Measurements from ENCODE around the gene SLC7A4. TPM values are rescaled to one million over a fixed set of nuclear protein-coding genes. Genes with fewer than 3 reads are reported as not detected.

Gene SLC7A4
- total RNA-seq (under 1 TPM in 3 of 4 donors, not detected in 1; 0.16 to 0.71 (median 0.41) TPM), polyA plus RNA-seq (1 to 10 TPM in 2 of 3 donors, under 1 TPM in 1; 0.46 to 2.6 (median 1.2) TPM)

DNA sequence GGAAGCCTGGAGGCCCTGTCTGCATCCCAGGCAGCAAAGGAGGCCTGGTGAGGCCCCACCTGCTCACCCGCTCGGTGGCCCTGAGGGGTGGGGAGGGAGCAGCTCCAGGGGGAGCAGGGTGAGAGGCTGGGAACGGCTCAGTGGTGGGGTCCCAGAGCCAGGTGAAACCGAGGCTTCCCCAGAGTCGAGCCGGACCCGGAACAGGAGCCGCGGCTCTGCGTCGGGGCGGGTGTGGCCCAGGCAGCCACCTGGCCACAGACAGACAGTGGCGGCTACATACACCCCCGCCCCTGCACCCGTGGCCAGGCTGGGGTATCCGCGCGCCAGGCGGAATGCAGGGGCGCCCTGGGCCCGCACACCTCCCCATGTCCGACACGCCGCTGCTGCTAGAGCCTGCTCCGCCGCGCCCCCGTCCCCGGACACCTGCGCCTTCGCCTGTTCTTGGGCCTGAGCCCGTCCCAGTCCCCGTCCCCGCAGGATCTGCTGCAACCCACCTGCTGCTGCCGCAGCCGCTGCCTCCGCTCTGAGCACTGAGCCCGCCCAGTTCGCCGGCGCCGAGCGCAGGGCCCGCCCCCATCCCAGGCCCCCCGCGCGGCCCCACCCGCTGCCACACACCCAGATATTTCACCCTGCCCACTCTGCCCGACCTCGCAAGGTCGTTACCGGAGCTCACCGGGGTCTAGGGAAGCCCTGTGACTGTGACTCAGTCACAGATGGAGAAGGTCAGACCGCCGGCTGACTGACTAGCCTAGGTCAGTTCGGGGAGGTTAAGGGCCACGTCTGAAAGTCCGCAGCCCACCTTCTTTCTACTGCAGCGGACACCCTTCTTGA, at the start of gene SLC7A4:
SLC7A4 (minus strand) TSS at position 525 of the 831 bp plus-strand sequence. CDS start 749 bp downstream, outside the sequence.
- DNase-seq: no peak
- Histone ChIP-seq H3K27me3 (peaks cover 4 to 41% (median 31%) of the 10 kb centered on the region in 3 donors), H3K27ac (no peak within 1 kb of the TSS)

DNA sequence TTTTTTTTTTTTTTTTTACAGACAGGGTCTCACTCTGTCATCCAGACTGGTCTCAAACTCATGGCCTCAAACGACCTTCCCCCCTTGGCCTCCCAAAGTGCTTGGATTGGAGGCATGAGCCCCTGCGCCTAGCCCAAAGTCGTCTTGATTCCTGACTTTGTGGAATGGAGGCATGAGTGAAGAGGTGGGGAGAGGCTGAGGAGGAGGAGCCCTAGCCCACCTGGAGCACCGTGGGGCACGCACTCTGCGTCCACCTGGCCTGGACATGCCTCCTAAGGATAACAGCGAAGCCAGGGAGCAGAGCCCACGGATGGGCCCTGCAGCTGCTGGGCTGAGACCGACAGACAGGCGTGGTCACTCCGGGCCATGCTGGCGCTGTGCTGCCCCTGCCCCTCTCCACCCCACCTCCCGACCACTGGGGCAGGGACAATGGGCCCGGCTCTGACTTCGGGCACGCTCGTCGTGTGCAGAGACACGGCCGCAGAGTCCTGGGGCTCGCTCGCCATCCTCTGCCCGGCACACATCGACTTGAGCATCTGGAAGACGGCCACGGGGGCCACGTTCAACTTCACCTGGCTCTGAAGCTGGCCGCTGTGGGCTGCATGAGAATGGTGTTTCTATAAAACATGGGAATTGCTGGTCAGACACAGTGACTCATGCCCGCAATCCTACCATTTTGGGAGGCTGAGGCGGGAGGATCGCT, 48.2 kb upstream of the SLC7A4 start:
- 89 to 91% methylated on average over 31 of the region's 31 CpGs for WGBS, 2 donors
- intact Hi-C loops (cut with DNase I): no loop called here
- no peak for DNase-seq
- Histone ChIP-seq H3K36me3 (no peaks in the 10 kb centered on the region), H3K9me3 (no peaks in the 10 kb centered on the region), H3K27me3 (peaks cover 0 to 10% (median 0%) of the 10 kb centered on the region in 3 donors), H3K4me3 (no peak overlapping the region), H3K27ac (no peak overlapping the region), H3K4me1 (no peaks in the 10 kb centered on the region)
- TF ChIP-seq POLR2A (IDR thresholded peaks at IDR 0.05) (no peak), CTCF (IDR thresholded peaks at IDR 0.05) (no peak), EP300 (IDR thresholded peaks at IDR 0.05) (no peak), POLR2AphosphoS5 (IDR thresholded peaks at IDR 0.05) (no peak)

More for the DNA sequence above, at the start of gene SLC7A4:
- TF ChIP-seq EP300 (IDR thresholded peaks at IDR 0.05): no peak
- no peak for TF ChIP-seq POLR2A (IDR thresholded peaks at IDR 0.05)
- no peak for TF ChIP-seq CTCF (IDR thresholded peaks at IDR 0.05)
- no peak for TF ChIP-seq POLR2AphosphoS5 (IDR thresholded peaks at IDR 0.05)
- Histone ChIP-seq H3K4me1 (peaks cover 0 to 20% (median 10%) of the 10 kb centered on the region in 4 donors), H3K4me3 (peak within 1 kb of the TSS in 3 of 4 donors; percentile 24 to 35 (median 29)), H3K36me3 (no peaks in the 10 kb centered on the region), H3K9me3 (no peaks in the 10 kb centered on the region)
- 7 to 9% methylated on average over 59 of the region's 59 CpGs for WGBS, 2 donors
- intact Hi-C loops (cut with DNase I): no loop called here

DNA sequence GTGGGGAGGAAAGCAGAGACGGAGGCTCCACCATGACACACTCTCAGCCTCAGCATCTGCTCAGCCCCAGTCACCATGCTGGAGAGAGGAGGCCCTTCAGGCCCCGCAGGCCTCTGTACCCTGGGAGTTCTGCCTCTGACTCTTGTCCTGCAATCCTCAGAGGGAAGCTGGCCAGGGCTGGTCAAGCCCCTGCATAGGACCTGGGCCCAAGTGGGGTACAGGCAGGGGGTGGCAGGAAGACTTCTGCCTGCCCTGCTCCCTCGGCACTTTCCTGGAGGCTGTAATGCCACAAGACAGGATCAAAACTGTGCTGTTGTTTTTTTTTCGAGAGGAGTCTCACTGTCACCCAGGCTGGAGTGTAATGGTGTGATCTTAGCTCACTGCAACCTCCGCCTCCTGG, 47.1 kb upstream of the SLC7A4 start:
- Histone ChIP-seq H3K4me3 (no peak overlapping the region), H3K9me3 (no peaks in the 10 kb centered on the region), H3K27ac (no peak overlapping the region), H3K4me1 (no peaks in the 10 kb centered on the region), H3K27me3 (peaks cover 0 to 10% (median 0%) of the 10 kb centered on the region in 3 donors), H3K36me3 (no peaks in the 10 kb centered on the region)
- TF ChIP-seq EP300 (IDR thresholded peaks at IDR 0.05) (no peak), POLR2AphosphoS5 (IDR thresholded peaks at IDR 0.05) (no peak), CTCF (IDR thresholded peaks at IDR 0.05) (no peak), POLR2A (IDR thresholded peaks at IDR 0.05) (no peak)
- no peak for DNase-seq
- intact Hi-C loops (cut with DNase I): no loop called here
- WGBS, 2 donors: 85 to 90% methylated on average over 5 of the region's 5 CpGs

DNA sequence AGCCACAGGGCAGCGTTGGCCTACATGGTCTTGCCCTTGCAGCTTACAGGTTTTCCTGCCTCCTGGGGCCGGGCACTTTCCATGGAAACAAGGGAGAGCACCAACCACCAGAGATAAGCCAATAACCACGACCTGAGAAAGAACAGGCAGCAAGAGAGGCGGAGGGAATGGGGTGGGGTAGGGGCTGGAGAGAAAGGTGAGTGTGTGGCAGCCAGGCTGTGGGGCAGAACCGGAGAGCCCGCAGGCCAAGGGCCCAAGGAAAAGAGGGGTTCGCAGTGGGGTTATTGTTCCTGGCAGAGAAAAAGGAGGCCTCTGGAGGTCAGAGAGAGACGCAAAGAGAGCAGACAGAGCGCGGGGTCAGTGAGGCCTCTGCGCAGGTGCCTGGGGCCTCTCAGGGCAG, 46.6 kb upstream of the SLC7A4 start:
- no peak for DNase-seq
- TF ChIP-seq CTCF (IDR thresholded peaks at IDR 0.05) (no peak), EP300 (IDR thresholded peaks at IDR 0.05) (no peak), POLR2AphosphoS5 (IDR thresholded peaks at IDR 0.05) (no peak), POLR2A (IDR thresholded peaks at IDR 0.05) (no peak)
- 83 to 87% methylated on average over 11 of the region's 11 CpGs for WGBS, 2 donors
- peaks cover 0 to 10% (median 0%) of the 10 kb centered on the region in 3 donors for H3K27me3 ChIP-seq
- intact Hi-C loops (cut with DNase I): no loop called here
- H3K36me3 ChIP-seq: no peaks in the 10 kb centered on the region
- H3K4me1 ChIP-seq: no peaks in the 10 kb centered on the region
- no peak overlapping the region for H3K27ac ChIP-seq
- no peaks in the 10 kb centered on the region for H3K9me3 ChIP-seq
- no peak overlapping the region for H3K4me3 ChIP-seq
